Stimulated activated CD8-positive, alpha-beta memory T cell treated with anti-CD3 and anti-CD28 coated beads, Interleukin-2, amount 100 ng/mL, for 1 hour (primary cell): Measurements from ENCODE around the gene ACBD4.

ENCODE experiments used
- DNase-seq, 2 donors: peaks; one replicate each; pipeline ENCODE4 v3.0.0-alpha.2; 2020; ENCODE audit warnings: low read depth in 2 of 2

Gene ACBD4

DNA sequence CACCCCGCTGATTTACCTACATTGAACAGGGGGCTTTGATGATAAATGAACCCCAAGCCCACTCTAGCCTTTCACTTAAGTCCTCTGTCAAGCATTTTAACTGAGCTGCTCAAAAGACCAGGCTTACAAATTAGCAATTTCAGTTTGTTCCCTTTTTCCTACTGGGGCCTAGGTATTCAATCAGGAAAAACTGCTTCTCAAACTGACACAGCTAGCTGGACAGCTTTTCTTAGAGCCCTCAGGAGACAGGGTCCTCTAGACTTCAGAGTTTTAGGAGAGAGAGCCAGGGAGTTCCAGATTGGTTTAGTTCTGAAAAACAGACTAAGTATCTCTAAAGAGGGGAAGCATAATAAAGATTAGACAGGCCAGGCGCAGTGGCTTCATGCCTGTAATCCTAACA, 20.0 kb downstream of the ACBD4 start:
- no peak for DNase-seq

DNA sequence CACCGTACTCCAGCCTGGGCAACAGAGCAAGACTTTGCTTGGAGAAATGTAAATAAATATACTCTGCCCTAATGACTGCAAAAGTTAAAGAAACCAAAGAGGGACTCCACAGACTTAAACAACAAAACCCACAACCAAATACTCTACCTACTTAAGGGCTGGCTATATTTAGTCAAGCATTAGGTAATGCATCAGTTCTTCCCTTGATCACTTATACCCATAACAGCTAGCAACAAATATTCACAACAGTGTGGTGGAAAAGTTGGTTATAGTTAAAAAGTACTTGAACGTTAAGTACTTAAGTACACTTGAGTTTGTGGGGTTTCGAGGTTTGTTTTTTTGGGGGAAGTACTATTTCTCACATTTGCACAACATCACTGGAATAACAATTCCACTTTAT, 20.8 kb downstream of the ACBD4 start:
- DNase-seq = no peak

DNA sequence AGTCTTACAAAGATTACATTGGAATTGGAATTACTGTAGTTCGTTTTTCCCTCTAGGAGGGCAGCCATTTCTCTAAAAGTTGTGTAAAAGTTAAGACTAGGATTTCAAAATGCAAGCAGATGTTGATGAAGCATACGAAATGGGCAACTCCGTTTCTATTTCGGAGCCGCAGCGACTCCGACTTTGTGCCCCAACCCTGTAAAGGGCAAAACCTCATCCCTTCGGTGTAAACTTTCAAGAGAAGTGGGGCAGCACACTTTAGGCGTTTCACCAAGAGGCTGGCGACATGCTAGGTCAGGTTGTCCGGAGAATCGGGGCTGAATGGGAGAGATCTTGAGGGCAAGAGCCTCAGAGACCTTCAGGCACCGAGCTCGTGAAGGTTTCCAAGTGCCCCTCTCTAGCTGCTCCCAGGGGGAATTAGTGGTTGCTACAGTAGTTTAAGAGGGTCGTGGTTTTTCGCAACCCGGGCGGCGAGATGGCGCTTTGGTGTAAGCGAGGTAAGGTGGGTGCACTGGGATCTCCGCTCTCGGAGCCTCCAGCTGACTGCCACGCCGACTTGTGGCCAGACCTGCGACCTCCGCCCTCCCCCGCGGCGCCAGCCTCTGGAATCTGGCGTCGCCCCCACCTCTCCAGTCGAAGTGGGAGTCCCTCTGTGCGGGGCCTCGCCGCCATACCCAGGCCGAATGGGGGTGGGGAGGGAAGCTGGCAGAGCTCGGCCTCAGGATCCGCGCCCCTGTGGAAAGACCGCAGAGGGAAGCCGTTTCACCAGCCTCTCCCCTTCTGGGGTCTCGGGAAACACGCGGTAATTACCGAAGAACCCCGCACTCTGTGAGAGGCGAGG, 25.2 kb downstream of the ACBD4 start:
- peak in 1 of 2 donors; percentile 25 for DNase-seq

DNA sequence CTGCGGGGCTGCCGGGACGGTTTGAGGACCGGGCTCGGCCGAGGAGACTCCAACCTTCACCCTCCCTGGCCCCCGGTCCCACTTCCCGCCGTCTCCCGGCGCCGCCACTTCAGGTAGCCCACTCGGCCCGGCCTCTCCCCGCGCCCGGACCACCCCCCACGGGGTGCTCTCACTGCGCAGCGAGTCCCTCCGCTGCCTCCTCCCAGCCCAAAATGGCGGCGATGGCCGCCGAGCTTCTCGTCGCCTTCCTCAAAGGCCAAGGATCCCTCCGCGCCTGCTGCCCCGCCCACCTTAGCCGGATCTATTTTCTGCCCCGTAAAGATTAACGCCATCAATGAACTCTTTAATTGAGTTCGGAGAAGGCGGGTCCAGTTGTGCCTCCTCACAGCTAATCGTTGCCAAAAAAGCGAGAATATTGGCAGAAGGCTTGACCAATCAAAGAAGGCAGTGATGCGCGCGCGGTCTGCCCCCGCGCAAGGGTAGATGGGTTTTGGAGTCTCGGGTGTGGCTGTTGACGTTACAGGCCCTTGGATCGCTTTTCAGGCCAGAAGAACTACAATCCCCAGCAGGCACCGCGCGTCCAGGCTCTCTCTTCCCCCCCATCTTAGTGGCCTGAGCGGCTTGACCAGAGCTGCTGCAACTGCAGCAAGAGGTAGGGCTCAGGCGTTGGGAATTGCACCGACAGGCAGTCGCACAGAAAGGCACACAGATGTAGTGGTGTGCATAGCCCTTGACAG, 26.0 kb downstream of the ACBD4 start, which contains the start of gene HEXIM2:
TSS of gene HEXIM2 (plus strand) at position 588 of the 737 bp plus-strand sequence. CDS start 919 bp downstream, outside the sequence.
- DNase-seq = peak; percentile 95 to 98

DNA sequence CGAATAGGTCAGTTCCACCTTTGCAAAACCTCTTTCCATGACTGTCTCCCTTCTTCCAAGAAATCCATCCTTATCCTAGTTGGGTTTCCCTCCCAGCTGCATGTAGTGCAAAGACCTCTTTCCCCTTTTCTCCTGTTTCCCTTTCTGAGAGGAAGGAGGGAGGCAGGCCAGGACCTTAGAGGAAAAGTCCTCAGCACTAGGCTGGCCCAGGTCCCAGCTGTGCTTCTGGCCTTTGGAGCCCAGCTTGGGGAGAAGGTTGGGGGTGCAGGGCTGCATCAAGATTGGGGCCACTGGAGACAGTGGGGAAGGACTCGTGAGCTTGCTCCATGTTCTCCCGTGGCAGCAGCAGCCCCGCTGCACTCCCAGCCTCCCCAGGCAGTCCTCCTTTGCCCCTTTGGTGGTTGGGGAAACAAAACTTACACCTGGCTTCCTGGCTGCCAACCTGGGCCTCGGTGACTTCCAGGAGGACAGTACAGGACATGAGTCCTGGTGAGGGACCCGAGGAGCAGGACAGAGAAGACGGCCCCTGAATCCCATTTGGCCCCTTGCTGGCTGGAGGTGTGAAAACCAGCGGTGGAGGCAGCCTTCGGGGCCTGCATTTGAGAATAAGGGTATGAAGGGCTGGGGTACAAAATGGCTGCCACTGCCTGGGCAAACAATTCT, 26.7 kb downstream of the ACBD4 start:
- DNase-seq = no peak

DNA sequence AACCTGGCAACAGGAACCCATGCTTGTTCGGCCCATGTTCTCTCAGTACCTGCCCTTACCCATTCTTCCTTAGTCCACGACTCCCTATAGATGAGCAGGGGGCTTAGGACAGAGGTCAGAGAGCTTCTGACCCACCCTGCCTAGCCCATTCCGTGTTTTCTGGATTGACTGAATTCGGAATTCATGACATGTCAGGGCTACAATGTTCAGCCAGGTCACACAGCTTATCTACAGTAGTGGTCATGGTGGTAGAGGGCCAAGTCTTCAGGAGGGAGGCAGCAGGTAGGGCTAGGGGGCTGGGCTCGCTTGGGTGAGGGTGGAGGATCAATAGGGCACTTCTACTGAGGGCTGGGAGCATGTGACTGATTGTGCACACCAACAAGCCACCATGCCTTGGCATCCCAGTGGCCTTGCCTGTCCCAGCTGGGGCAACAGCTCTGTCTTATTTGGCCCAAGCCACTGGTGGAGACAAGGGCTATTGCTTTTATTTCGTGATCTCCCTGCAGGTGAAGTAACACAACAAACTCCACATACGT, 29.3 kb downstream of the ACBD4 start:
- no peak for DNase-seq

DNA sequence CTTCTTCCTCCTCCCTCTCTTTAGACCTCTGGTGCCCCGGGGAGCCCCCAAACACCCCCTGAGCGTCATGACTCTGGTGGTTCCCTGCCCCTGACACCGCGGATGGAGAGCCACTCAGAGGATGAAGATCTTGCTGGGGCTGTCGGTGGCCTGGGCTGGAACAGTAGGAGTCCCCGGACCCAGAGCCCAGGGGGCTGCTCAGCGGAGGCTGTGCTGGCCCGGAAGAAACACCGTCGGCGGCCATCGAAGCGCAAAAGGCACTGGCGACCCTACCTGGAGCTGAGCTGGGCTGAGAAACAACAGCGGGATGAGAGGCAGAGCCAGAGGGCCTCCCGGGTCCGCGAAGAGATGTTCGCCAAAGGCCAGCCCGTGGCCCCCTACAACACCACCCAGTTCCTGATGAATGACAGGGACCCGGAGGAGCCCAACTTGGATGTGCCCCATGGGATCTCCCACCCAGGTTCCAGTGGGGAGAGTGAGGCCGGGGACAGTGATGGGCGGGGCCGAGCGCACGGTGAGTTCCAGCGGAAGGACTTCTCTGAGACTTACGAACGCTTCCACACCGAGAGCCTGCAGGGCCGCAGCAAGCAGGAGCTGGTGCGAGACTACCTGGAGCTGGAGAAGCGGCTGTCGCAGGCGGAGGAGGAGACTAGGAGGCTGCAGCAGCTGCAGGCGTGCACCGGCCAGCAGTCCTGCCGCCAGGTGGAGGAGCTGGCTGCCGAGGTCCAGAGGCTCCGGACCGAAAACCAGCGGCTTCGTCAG, 33.7 kb downstream of the ACBD4 start:
- no peak for DNase-seq

DNA sequence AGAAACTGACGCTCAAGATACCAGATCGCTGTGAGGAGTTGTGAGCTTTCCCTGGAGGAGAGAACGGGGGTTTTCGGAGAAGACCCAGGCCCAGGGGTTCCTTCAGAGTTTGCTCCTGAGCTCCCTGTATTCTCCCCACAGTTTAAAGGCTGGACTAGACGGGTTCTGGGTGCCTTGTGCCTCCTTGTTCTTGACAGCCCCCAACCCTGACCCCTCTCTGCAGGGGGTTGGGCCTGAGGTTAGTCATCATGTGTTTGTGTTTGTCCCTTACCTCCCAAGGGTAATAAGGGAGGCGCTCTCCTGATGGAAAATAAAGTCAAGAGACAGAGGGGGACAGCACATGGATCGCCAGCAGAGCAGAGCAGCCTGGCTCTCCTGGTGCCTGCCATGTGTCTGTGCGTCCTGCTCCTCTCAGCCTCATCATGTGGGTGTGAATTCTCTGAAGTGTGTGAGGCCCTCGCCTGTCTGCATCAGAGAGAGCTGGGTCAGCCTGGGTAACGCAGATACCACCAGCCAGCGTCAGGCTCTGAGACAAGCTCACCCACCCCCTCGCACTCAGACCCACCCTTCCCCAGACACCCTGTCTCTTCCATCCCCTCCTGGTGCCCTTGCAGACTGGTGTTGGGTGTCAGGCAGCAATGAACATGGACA, 34.9 kb downstream of the ACBD4 start:
- DNase-seq = no peak

DNA sequence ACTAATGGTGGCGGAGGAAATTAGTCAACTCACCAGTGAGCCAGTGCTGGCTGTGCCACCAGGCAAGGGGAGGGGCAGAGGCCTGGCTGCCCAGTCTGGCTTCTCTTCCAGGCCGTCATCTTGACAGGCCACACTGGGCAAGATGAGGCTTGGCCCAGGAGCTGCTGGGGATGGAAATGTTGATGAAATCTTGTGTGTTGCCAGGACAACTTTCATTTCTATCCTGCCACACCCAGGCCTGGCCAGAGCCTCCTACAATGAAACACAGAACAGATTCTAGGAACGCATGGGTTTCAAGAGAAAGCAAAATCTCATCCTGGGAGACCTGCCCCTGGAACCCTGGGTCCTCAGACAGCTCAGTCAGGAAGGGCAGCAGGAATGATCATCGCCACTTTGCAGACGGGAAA, 35.4 kb downstream of the ACBD4 start:
- DNase-seq = no peak

DNA sequence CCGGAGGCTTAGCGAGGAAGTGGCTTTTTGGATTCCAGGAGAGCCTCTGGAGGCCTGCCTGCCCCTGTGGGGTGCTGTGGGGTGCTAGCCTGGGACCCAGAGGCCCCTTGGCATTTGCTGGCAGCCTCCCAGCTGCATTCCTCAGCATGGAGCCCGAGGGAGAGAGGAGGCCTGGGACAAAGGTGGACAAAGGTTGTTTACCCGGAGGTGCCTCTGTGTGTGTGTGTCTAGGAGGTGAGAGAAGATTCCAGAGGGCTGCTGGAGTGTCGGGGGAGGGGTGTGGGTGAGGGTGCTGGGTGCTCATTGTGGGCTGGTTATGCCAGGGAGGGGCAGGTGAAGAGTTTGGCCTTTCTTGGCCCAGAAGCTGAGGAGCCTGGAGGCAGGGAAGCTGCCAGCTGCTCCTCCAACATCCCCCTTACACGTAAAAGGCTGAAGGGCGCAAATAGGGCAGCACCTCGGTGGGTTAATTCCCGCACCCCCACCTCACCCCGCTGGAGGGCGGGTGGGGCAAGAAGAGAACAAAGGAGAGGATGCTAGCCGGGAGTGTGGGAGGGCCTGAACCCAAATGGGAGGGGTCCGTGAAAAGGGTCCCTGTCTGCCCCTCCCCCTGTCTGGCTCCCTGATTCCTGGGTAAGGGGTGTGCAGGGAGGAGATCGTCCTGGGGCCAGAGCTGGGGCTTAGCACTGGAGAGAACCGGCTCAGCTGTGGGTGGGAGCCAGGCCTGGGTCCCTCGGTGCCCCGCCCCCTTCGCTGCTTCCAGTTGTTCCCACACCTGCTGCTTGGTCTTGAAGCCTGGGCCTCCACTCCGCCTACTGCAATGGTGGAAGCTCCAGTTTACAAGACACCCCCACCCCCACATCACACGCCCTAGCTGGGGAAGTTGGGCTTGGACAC, 36.1 kb downstream of the ACBD4 start:
- DNase-seq = no peak

DNA sequence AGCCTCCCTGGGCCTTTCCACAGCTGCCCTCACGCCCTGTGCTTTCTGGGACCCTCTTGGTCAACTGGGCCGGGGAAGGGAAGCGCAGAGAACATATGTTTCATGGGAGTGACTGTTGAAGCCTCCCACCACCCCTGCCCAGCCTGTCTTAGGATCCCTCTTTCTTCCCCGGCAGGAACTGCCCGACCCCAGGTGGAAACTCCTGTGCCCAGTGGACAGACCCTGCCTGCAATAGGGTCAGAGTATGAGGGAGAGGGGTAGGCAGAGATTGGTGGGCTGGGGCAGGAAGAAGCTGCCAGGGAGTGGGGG, 36.7 kb downstream of the ACBD4 start:
- no peak for DNase-seq

DNA sequence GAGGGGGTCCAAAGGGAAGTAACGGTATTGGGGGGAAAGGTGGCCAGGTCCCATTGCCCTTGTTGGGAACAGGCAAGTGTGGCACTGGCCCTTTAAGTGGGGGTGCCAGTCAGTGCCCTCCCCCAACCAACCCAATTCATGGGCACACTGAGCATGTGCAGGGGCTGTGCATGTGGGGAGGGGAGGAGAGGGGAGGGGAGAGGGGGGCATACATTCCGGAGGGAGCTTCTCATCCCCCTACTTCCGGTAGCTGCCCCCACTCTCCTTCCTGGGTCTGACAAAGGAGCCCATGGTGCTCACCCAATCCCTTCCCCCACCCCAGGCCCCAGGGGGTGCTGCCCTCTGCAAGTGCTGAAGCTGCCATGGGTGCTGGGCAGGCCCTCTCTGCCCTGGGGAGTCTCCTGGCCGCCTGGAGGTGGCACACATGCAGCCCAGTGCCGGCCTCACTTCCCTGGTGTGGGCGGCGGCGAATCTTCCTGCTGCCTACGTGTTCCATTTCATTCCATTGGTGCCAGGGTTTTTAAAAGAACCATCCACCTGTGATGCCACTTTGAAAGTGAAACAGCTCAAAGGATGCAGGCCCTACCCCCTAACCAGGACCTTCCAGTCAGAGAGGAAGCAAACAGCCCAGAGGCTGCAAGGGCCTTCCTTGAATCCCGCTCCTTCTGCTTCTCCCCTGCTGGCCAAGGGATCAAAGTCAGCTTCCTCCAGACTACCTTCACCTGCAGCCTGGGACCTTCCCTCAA, 37.2 kb downstream of the ACBD4 start:
- DNase-seq = peak in 1 of 2 donors; percentile 28

DNA sequence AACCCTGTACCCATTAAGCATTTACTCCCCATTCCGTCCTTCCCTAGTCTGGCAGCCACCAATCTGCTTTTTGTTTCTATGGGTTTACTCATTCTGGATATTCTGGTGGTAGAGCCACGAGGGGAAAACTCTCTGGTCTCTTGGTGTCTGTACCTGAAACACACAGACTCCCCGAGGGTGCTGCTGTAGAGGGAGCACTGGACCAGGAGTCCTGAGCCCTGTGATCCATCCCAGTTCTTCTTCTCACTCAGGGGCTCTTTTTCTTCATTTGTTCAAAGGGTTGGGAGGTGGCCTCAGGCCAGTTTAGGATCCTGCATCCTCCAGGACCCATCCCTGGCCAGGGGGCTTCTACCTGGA, 40.2 kb downstream of the ACBD4 start:
- DNase-seq = no peak

DNA sequence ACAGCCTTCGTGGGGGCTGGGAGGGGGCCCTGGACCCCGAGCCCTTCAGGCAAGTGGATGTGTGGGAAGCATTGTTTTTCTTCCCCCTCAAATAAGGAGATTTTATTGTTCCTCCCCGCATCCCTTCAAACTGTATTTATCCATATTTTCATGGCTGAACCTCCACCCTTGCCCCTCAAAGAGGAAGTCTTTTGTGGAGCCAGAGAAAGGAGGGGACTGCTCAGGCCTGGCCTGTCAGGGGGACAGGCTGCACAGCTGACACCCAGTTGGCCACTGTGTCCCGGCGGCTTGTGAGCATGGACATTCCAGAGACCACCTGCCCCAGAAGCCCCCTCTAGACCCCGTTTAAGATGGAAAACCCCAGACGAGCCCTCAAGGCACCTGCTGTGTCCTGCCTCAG, 42.1 kb downstream of the ACBD4 start:
- no peak for DNase-seq

DNA sequence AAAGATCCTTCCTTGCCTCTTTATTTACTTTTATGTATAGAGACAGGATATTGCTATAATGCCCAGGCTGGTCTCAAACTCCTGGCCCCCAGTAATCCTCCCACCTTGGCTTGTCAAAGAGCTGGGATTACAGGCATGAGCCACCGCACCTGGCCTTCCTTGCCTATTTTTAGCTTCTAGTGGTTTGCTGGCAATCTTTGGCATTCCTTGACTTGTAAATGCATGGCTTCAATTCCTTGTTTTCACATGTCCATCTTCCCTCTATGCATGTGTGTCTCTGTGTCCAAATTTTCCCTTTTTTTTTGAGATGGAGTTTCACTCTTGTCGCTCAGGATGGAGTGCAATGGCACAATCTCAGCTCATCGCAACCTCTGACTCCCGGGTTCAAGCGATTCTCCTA, 48.7 kb downstream of the ACBD4 start:
- DNase-seq = no peak

DNA sequence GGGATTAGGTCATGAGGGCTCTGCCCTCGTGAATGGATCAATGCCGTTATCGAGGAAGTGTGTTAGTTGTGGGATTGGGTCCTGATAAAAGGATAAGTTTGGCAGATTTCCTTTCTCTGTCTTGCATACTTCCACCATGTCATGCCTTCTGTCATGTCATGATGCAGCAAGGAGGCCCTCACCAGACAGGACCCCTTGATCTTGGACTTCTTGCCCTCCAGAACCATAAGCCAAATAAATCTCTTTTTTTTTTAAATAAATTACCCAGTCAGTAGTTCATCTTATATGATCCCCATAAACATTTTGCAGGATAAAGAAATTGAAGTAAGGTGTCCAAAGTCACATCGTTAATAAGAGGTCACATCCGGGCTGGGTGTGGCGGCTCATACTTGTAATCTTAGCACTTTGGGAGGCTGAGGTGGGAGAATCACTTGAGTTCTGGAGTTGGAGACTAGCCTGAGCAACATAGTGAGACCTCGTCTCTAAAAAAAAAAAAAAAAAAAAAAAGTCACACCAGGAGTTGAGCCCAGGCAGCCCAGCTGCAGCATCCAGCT, 51.4 kb downstream of the ACBD4 start:
- DNase-seq = no peak

DNA sequence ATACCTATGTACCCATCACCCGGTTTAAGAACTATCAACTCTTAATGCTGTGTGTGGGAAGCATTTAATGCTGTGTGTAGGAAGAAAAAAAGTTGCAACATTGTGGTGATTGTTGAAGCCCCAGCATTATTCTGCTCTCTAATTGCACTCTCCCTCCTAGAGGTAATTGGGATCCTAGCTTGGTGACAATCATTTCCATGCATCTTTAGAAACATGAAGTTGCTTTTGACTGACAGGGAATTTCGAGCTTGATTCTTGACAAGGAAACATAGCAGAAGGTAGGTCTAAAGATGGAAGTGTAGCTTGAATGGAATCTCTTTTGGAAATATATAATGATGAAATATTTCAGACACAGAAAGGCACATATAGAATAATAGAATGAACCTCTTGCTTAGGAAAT, 53.5 kb downstream of the ACBD4 start:
- DNase-seq = no peak

DNA sequence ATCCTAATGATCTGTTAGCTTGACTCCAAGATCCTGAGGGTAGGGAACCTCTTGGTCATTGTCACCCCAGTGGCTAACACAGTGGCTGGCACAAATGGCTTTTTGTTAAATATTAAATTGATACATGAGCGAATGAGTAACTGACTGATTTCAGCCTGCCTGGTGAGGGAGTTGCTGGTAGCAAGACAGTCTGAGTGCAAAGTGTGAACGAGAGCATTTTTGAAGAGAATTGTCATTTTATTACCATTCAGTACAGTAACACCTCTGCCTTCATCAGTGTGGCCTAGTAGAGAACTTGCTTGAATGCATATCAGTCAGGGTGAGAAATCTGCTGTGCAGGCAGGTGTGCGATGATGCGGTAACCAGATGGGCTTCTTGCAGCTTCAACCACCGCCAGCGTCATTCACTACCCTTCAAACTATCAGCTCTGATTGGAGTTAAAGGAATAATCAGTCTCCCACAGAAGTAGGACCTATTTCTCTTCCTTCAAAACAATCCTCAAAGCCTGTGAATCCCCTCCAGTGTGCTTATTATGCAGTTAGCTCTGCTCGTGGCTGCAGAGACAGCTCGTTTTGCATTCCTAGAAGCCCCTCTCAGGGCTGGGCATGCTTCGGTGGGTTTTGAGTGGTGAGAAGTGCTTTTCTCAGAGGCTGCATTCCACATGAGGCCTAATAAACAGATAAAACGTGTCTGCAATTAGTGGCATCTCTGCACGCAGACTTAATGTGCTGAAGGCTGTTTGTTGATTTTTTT, 55.2 kb downstream of the ACBD4 start:
- DNase-seq = no peak
